Type B pancreatic cell (in vitro differentiated cells): ENCODE measurements around the gene CABYR. TPM values are rescaled to one million over a fixed set of nuclear protein-coding genes. Genes with fewer than 3 reads are reported as not detected.

Experiments used
- DNase-seq: peaks from one replicate; pipeline ENCODE4 v3.0.0; 2021; ENCODE audit warnings: mixed read lengths; ENCODE audit not compliant: unreplicated experiment; ENCODE audit errors: extremely low spot score
- H3K27ac Mint-ChIP-seq: 2 replicates; pipeline ENCODE4 v1.8.0; 2021; ENCODE audit warnings: mild to moderate bottlenecking, mixed read lengths
- H3K27me3 Mint-ChIP-seq: 2 replicates; pipeline ENCODE4 v1.8.0; 2021; ENCODE audit warnings: mixed read lengths
- H3K36me3 Mint-ChIP-seq: 2 replicates; pipeline ENCODE4 v1.8.0; 2021; ENCODE audit warnings: mixed read lengths
- H3K4me1 Mint-ChIP-seq: one replicate; pipeline ENCODE4 v1.8.0; 2021; ENCODE audit warnings: mixed read lengths; ENCODE audit not compliant: unreplicated experiment
- H3K4me3 Mint-ChIP-seq: 2 replicates; pipeline ENCODE4 v1.8.0; 2021; ENCODE audit warnings: mild to moderate bottlenecking, mixed read lengths
- H3K9me3 Mint-ChIP-seq: 2 replicates; pipeline ENCODE4 v1.8.0; 2021; ENCODE audit warnings: mixed read lengths
- CTCF ChIP-seq: fragments of 200-600 bp; sonication (generic); conservative IDR thresholded peaks from 2 replicates; pipeline ENCODE4 v1.5.0; 2021; ENCODE audit warnings: antibody characterized with exemption, mild to moderate bottlenecking
- total RNA-seq: library from RNA; stranded (reverse); gene quantifications from 2 replicates; pipeline ENCODE4 v1.2.1, GENCODE V29; 2021; ENCODE audit warnings: low replicate concordance

The CABYR gene
- total RNA-seq, 1 donor from 2014 or later = 8.6 TPM

DNA sequence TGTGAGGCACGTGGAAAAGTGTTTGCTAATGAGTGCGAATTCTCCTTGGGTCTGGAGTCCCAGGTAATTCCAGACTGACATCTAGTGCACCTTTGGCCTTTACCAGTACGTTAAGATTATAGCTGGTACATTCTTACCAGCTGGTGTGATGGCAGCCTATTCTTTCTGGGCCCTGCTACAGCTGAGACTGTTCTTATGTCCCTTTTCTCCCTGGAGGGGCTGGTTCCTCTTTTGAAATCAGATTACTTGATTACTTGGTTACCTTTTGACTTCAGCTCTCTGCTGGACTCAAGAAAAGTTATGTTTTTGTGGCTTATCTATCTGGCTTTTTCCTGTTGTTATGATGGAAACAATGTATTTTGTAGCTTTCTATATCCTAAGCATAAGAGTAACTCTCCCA lies 14.5 kb downstream of the CABYR start:
- no peak overlapping the region for H3K27ac Mint-ChIP-seq
- H3K4me3 Mint-ChIP-seq = no peak overlapping the region
- H3K4me1 Mint-ChIP-seq = no peaks in the 10 kb centered on the region
- no peak for TF ChIP-seq CTCF
- peaks cover 28% of the 10 kb centered on the region for H3K36me3 Mint-ChIP-seq
- H3K9me3 Mint-ChIP-seq = no peaks in the 10 kb centered on the region
- DNase-seq = no peak
- H3K27me3 Mint-ChIP-seq = no peaks in the 10 kb centered on the region

GRCh38 chr18:24157855-24158254 lies 19.0 kb downstream of the CABYR start:
- no peak for TF ChIP-seq CTCF
- H3K9me3 Mint-ChIP-seq = no peaks in the 10 kb centered on the region
- no peak overlapping the region for H3K27ac Mint-ChIP-seq

DNA sequence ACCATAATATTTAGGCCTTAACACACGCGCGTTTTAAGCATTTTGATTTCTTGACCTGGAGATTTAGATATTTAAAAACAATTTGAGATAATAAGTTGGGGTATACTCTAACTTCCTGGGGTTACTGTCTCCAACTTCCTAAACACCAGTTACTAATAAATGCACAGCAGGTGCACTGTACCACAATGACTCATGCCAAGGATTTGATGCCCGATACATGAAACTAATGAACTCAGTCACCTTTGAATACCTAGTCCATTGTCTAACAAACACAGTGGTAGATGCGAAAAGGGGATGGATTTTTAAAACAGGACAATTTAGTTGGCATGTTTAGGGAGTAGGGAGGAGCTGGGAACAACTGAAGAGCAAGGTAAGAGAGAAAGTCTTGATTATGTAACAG lies 21.2 kb downstream of the CABYR start:
- no peak overlapping the region for H3K27ac Mint-ChIP-seq
- TF ChIP-seq CTCF = no peak
- H3K4me1 Mint-ChIP-seq = peaks cover 8% of the 10 kb centered on the region
- peaks cover 32% of the 10 kb centered on the region for H3K36me3 Mint-ChIP-seq
- no peak for DNase-seq
- no peak overlapping the region for H3K4me3 Mint-ChIP-seq
- no peaks in the 10 kb centered on the region for H3K27me3 Mint-ChIP-seq
- H3K9me3 Mint-ChIP-seq = no peaks in the 10 kb centered on the region

More at GRCh38 chr18:24157855-24158254, 19.0 kb downstream of the CABYR start:
- Mint-ChIP-seq H3K27me3 (no peaks in the 10 kb centered on the region), H3K4me3 (no peak overlapping the region), H3K4me1 (peaks cover 8% of the 10 kb centered on the region), H3K36me3 (peaks cover 21% of the 10 kb centered on the region)
- no peak for DNase-seq

DNA sequence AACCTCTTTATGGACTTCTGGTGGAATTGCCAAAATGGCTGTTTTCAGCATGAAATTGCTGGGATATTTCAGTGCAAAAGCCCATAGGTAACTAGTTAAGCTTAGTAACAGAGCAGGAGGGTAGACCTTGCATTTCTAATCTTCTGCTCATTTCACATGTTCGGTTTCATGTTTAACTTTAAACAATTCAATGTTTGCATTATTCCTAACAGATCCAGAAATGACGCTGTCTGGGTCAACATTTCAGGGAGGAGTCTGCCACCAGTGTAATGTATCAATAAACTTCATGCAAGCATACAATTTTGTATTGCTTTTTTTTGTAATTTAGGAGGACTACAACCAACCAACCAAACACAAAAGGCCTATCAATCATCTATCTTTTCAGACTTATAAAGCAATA lies 22.4 kb downstream of the CABYR start:
- Mint-ChIP-seq H3K9me3 (no peaks in the 10 kb centered on the region), H3K4me3 (no peak overlapping the region), H3K27me3 (no peaks in the 10 kb centered on the region), H3K4me1 (peaks cover 8% of the 10 kb centered on the region), H3K36me3 (peaks cover 30% of the 10 kb centered on the region), H3K27ac (no peak overlapping the region)
- DNase-seq = no peak
- TF ChIP-seq CTCF = no peak

DNA sequence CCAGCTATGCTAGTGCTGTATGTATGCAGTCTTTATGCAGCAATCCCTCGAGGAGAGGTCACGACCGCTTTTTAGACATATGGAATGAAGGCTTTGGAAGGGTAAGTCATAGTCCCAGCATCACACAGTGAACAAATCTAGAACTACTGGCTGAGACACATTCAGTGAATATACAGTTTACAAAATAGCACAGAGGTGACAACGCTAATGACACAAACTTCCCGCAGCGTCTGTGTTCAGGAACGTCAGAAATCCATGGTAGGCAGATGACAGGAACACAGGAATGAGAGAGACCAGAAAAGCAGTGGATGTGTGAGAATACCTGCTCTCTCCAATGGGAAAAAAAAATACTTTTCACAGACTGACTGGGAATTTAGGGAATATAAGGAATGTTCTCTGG lies 29.6 kb downstream of the CABYR start:
- DNase-seq = no peak
- Mint-ChIP-seq H3K27ac (no peak overlapping the region), H3K4me3 (no peak overlapping the region), H3K36me3 (peaks cover 40% of the 10 kb centered on the region), H3K27me3 (no peaks in the 10 kb centered on the region), H3K9me3 (no peaks in the 10 kb centered on the region), H3K4me1 (no peaks in the 10 kb centered on the region)
- TF ChIP-seq CTCF = no peak

GRCh38 chr18:24170360-24170759 lies 31.5 kb downstream of the CABYR start:
- Mint-ChIP-seq H3K4me1 (no peaks in the 10 kb centered on the region), H3K36me3 (peaks cover 32% of the 10 kb centered on the region), H3K27me3 (no peaks in the 10 kb centered on the region), H3K9me3 (no peaks in the 10 kb centered on the region), H3K4me3 (no peak overlapping the region), H3K27ac (no peak overlapping the region)
- TF ChIP-seq CTCF = no peak
- DNase-seq = no peak
